IMR-90 (cell line): ENCODE measurements around the gene MPPED1.

ENCODE experiments used
- CEBPB ChIP-seq: IDR thresholded peaks from 2 replicates; pipeline ENCODE4 v1.6.1; 2012; ENCODE audit warnings: low read depth, low read length, improper control_type of control experiment
- FOS ChIP-seq: fragments of 150-350 bp; IDR thresholded peaks from 2 replicates; pipeline ENCODE4 v1.6.1; 2016; ENCODE audit warnings: low read depth, low read length
- MAZ ChIP-seq: IDR thresholded peaks from 2 replicates; pipeline ENCODE4 v1.6.1; 2012; ENCODE audit warnings: low read depth, mild to moderate bottlenecking, low read length, improper control_type of control experiment, moderate library complexity, borderline replicate concordance
- POLR2A ChIP-seq: IDR thresholded peaks from 2 replicates; pipeline ENCODE4 v1.6.1; 2012; ENCODE audit warnings: mild to moderate bottlenecking, low read depth, low read length
- RAD21 ChIP-seq: IDR thresholded peaks from 2 replicates; pipeline ENCODE4 v1.6.1; 2012; ENCODE audit warnings: low read length, improper control_type of control experiment
- TF ChIP-seq, protein P1 (sequence below): conservative IDR thresholded peaks from 2 replicates; pipeline ENCODE4 v1.5.1; 2012; ENCODE audit warnings: mild to moderate bottlenecking, low read depth, low read length, improper control_type of control experiment
- TF ChIP-seq, protein P2 (sequence below): fragments of 150-350 bp; IDR thresholded peaks from 2 replicates; pipeline ENCODE4 v1.6.1; 2017; ENCODE audit warnings: mild to moderate bottlenecking, antibody characterized with exemption, low read length, low read depth
- TF ChIP-seq, protein P3 (sequence below): fragments of 150-350 bp; IDR thresholded peaks from 2 replicates; pipeline ENCODE4 v1.6.1; 2016; ENCODE audit warnings: low read depth, mild to moderate bottlenecking, low read length, moderate library complexity, borderline replicate concordance

DNA sequence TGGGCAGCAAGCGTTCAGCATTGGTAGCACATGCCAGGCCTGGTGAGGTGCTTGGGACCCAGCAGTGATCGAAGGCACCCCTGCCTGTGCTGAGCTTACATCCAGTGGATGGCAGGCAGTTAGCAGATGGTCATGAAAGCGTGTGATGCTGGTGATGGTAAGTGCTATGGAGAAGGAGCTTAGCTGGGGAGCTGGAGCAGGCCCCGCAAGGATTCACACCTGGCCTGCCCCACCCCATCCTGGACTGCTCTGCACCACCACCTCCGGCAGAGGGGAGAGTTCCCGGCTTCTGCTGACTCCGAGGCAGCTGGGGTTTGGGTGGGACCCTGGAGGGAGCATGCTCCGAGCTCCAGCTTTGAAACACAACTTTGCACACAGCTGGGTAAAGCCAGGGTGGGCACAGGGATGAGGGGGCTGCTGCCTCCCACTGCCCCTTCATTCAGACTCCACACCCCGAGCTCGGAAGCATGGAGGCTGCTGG is 16.2 kb downstream of the MPPED1 start:
- TF ChIP-seq, protein P1, sequence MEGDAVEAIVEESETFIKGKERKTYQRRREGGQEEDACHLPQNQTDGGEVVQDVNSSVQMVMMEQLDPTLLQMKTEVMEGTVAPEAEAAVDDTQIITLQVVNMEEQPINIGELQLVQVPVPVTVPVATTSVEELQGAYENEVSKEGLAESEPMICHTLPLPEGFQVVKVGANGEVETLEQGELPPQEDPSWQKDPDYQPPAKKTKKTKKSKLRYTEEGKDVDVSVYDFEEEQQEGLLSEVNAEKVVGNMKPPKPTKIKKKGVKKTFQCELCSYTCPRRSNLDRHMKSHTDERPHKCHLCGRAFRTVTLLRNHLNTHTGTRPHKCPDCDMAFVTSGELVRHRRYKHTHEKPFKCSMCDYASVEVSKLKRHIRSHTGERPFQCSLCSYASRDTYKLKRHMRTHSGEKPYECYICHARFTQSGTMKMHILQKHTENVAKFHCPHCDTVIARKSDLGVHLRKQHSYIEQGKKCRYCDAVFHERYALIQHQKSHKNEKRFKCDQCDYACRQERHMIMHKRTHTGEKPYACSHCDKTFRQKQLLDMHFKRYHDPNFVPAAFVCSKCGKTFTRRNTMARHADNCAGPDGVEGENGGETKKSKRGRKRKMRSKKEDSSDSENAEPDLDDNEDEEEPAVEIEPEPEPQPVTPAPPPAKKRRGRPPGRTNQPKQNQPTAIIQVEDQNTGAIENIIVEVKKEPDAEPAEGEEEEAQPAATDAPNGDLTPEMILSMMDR: no peak
- no peak for TF ChIP-seq POLR2A
- no peak for TF ChIP-seq FOS
- TF ChIP-seq CEBPB: no peak
- TF ChIP-seq, protein P2, sequence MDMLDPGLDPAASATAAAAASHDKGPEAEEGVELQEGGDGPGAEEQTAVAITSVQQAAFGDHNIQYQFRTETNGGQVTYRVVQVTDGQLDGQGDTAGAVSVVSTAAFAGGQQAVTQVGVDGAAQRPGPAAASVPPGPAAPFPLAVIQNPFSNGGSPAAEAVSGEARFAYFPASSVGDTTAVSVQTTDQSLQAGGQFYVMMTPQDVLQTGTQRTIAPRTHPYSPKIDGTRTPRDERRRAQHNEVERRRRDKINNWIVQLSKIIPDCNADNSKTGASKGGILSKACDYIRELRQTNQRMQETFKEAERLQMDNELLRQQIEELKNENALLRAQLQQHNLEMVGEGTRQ: no peak
- TF ChIP-seq MAZ: no peak
- TF ChIP-seq, protein P3, sequence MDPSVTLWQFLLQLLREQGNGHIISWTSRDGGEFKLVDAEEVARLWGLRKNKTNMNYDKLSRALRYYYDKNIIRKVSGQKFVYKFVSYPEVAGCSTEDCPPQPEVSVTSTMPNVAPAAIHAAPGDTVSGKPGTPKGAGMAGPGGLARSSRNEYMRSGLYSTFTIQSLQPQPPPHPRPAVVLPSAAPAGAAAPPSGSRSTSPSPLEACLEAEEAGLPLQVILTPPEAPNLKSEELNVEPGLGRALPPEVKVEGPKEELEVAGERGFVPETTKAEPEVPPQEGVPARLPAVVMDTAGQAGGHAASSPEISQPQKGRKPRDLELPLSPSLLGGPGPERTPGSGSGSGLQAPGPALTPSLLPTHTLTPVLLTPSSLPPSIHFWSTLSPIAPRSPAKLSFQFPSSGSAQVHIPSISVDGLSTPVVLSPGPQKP: no peak
- no peak for TF ChIP-seq RAD21
